Fibroblast of lung (primary cell): ENCODE results near the gene MRPS22.

ENCODE experiments used
- CTCF ChIP-seq, 2 donors: IDR thresholded peaks in 1 of 2; conservative IDR thresholded peaks in 1 of 2; 1 replicate in 1 of 2; 2 replicates in 1 of 2; pipeline ENCODE4 v1.5.1; 2011 to 2012; ENCODE audit warnings: low read length in 2 of 2, control low read depth in 1 of 2, inconsistent platforms in 1 of 2, low read depth in 1 of 2, mild to moderate bottlenecking in 1 of 2
- EZH2 ChIP-seq: IDR thresholded peaks from 2 replicates; pipeline ENCODE4 v1.5.1; 2012; ENCODE audit warnings: low read length, control low read depth, mild to moderate bottlenecking; ENCODE audit errors: missing control alignments

- TF ChIP-seq EZH2 = no peak
- TF ChIP-seq CTCF (conservative IDR thresholded peaks at IDR 0.05 in 1 of 2, IDR thresholded peaks at IDR 0.05 in 1 of 2; ENCODE audit: low read depth in 1 of 2, low read length in 2 of 2) = no peak
Observed at GRCh38 chr3:139342054-139342453, 1.8 kb upstream of the MRPS22 start.
